Measurements from ENCODE around the gene GPATCH2.

The GPATCH2 gene

DNA sequence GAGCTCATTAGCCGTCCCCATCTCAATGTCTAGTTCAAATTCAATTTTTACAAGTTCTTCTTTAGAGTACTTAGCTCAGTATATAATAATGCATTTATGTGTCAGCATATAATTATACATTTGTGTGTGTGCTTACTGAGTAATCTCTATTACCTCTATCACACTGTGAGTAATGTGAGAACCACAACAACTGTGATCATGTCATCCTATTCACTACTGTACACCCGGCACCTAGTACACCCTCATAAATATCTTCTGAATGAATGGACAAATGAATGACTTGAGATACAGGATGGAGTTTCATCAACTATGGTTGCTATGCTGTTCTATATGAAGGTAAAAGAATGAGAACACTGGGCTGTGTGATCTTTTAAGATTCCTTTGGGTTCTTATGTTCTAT, 124.0 kb downstream of the GPATCH2 start:
- Histone ChIP-seq H3K4me2 (ENCODE audit: low read length) (no peak overlapping the region), H3F3A (ENCODE audit: insufficient read depth, low read length) (no peaks in the 10 kb centered on the region), H3K27ac (ENCODE audit: low read depth, low read length, poor library complexity, severe bottlenecking) (no peak overlapping the region), H3K4me1 (ENCODE audit: insufficient read depth, low read length, severe bottlenecking) (no peaks in the 10 kb centered on the region), H3K9me3 (ENCODE audit: low read length) (no peaks in the 10 kb centered on the region), H3K79me2 (ENCODE audit: insufficient read depth, low read length) (no peaks in the 10 kb centered on the region), H4K20me1 (ENCODE audit: insufficient read depth, low read length) (no peaks in the 10 kb centered on the region), H2AFZ (ENCODE audit: low read length) (no peak overlapping the region), H3K9me2 (ENCODE audit: low read depth, low read length) (no peaks in the 10 kb centered on the region), H3K36me3 (ENCODE audit: insufficient read depth, low read length) (no peaks in the 10 kb centered on the region), H3K27me3 (ENCODE audit: insufficient read depth, low read length) (no peaks in the 10 kb centered on the region), H3K4me3 (ENCODE audit: low read depth, low read length, poor library complexity, severe bottlenecking) (no peak overlapping the region), H3K9ac (ENCODE audit: low read length) (no peak overlapping the region)
- TF ChIP-seq CTCF (IDR thresholded peaks at IDR 0.05; ENCODE audit: low read length) = no peak
- no peak for TF ChIP-seq EZH2 (IDR thresholded peaks at IDR 0.05; ENCODE audit: borderline replicate concordance, low read length)

- no peaks in the 10 kb centered on the region for H3K79me2 ChIP-seq (ENCODE audit: insufficient read depth, low read length)
- H3K9ac ChIP-seq (ENCODE audit: low read length) = no peak overlapping the region
- H4K20me1 ChIP-seq (ENCODE audit: insufficient read depth, low read length) = no peaks in the 10 kb centered on the region
- no peaks in the 10 kb centered on the region for H3F3A ChIP-seq (ENCODE audit: insufficient read depth, low read length)
- H3K27me3 ChIP-seq (ENCODE audit: insufficient read depth, low read length) = no peaks in the 10 kb centered on the region
- no peak overlapping the region for H2AFZ ChIP-seq (ENCODE audit: low read length)
- no peaks in the 10 kb centered on the region for H3K36me3 ChIP-seq (ENCODE audit: insufficient read depth, low read length)
- TF ChIP-seq EZH2 (IDR thresholded peaks at IDR 0.05; ENCODE audit: borderline replicate concordance, low read length) (no peak), CTCF (IDR thresholded peaks at IDR 0.05; ENCODE audit: low read length) (no peak)
- H3K27ac ChIP-seq (ENCODE audit: low read depth, low read length, poor library complexity, severe bottlenecking) = no peak overlapping the region
- no peaks in the 10 kb centered on the region for H3K9me3 ChIP-seq (ENCODE audit: low read length)
- H3K4me3 ChIP-seq (ENCODE audit: low read depth, low read length, poor library complexity, severe bottlenecking) = no peak overlapping the region
- H3K9me2 ChIP-seq (ENCODE audit: low read depth, low read length) = no peaks in the 10 kb centered on the region
- H3K4me1 ChIP-seq (ENCODE audit: insufficient read depth, low read length, severe bottlenecking) = no peaks in the 10 kb centered on the region
- H3K4me2 ChIP-seq (ENCODE audit: low read length) = no peak overlapping the region
Measured at GRCh38 chr1:217498209-217498608, 132.7 kb downstream of the GPATCH2 start.

- Histone ChIP-seq H3F3A (ENCODE audit: insufficient read depth, low read length) (no peaks in the 10 kb centered on the region), H3K4me2 (ENCODE audit: low read length) (no peak overlapping the region), H3K9ac (ENCODE audit: low read length) (no peak overlapping the region)
Measured at GRCh38 chr1:217495249-217495648, 135.6 kb downstream of the GPATCH2 start.

More at GRCh38 chr1:217495249-217495648, 135.6 kb downstream of the GPATCH2 start:
- Histone ChIP-seq H4K20me1 (ENCODE audit: insufficient read depth, low read length) (no peaks in the 10 kb centered on the region), H3K79me2 (ENCODE audit: insufficient read depth, low read length) (no peaks in the 10 kb centered on the region), H3K9me2 (ENCODE audit: low read depth, low read length) (no peaks in the 10 kb centered on the region), H3K36me3 (ENCODE audit: insufficient read depth, low read length) (no peaks in the 10 kb centered on the region), H3K4me1 (ENCODE audit: insufficient read depth, low read length, severe bottlenecking) (no peaks in the 10 kb centered on the region), H2AFZ (ENCODE audit: low read length) (no peak overlapping the region), H3K27me3 (ENCODE audit: insufficient read depth, low read length) (no peaks in the 10 kb centered on the region), H3K27ac (ENCODE audit: low read depth, low read length, poor library complexity, severe bottlenecking) (no peak overlapping the region), H3K9me3 (ENCODE audit: low read length) (no peaks in the 10 kb centered on the region), H3K4me3 (ENCODE audit: low read depth, low read length, poor library complexity, severe bottlenecking) (no peak overlapping the region)
- no peak for TF ChIP-seq CTCF (IDR thresholded peaks at IDR 0.05; ENCODE audit: low read length)
- TF ChIP-seq EZH2 (IDR thresholded peaks at IDR 0.05; ENCODE audit: borderline replicate concordance, low read length) = no peak
